WI38 (cell line): ENCODE results near the gene RGS8.

Experiments used
- H3K4me3 ChIP-seq: 2 replicates; pipeline ENCODE4 v1.5.1; 2011; ENCODE audit warnings: low read depth, mild to moderate bottlenecking, control low read depth, low read length
- CTCF ChIP-seq: IDR thresholded peaks from 2 replicates; pipeline ENCODE4 v1.5.1; 2012; ENCODE audit warnings: low read depth, mild to moderate bottlenecking, control low read depth, low read length

The RGS8 gene

DNA sequence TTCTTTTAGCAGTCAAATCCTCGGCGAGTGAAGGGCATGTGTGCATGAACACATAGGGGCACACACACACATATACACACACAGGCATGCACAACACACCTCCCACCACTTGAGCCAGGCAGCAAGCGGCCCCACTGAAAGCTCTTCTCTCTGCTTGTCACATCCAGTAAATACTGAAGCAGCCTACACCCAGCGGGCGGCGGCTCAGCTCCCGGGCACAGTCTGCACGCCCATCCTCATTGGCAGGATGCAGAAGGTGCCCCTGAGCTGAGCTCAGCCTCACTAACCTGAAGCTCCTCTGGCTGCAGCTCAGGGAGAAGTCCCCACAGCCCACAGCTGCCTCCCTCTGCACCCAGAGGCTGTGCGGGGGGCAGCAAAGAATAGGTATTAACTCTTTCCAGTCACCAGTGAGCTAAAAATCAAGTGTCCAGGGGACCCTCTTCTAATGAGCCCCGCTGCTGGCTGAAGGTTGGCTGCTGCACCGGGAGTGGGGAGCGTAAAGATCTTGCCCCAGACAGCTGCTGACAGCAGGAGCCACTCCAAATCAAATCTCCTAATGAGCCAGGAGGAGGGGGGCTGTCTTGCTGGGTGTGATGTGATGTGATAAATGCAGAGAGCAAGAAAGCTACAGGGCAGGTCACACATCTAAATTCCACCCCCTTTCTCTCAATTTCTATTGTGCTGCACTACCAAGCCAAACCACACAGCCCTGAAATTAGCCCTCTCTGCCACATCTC, 12.5 kb downstream of the RGS8 start:
- TF ChIP-seq CTCF = no peak
- no peak overlapping the region for H3K4me3 ChIP-seq

DNA sequence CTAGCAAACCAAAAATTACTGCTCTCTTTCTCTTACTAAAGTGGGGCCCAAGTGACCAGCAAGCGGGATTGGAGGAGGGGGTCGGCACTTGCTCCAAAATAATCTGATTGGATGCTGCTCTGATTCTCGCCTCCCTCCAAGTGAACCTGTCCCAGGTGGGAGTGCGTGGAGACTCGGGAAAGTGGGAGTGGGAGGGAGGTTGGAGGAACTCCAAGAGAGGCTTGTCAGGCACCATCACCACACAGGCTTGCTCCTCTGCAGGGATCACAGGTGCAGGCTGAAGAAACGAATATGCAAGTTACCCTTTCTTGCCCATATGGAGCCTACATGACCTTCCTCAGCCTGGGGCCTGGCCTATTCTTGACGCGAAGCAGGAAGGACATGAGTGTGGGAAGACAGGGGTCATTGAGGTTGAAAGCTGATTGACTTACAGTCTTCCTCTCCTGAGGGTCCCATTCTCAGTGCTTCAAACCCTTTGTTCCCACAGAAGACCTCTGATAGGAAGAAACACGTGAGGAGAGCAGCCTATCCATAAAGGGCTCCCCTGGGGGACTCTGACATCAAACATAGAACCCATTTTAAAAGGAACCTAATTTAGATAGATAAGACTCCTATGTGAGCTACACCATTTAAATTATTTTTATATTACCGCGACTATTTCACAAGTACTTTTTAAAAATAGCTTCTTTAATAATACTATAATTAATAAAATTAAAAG, 14.2 kb downstream of the RGS8 start:
- H3K4me3 ChIP-seq = no peak overlapping the region
- TF ChIP-seq CTCF = no peak

GRCh38 chr1:182669266-182669665, 15.1 kb downstream of the RGS8 start:
- H3K4me3 ChIP-seq = no peak overlapping the region
- TF ChIP-seq CTCF = no peak

GRCh38 chr1:182668521-182669054, 15.8 kb downstream of the RGS8 start:
- H3K4me3 ChIP-seq = no peak overlapping the region
- no peak for TF ChIP-seq CTCF

GRCh38 chr1:182667848-182668505, 16.4 kb downstream of the RGS8 start:
- H3K4me3 ChIP-seq = no peak overlapping the region
- TF ChIP-seq CTCF = no peak

DNA sequence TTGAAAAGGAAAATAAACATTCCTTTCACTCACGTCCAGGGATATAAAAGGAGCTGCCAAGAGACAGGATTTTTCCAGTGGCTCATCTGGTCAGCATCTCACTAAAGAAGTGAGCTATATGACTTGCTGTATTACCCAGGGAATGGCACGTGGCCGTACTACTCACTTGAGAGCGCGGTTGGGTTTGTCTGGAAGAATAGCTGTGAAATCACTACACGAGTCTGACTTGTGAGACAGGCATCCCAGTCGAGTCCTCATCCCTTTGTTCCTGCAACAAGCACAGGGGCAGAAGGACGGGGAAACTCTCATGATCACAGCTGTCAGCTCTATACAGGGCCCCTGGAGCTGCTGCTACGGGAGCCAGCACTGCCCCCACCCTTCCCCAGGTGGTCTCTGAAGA, 17.7 kb downstream of the RGS8 start:
- TF ChIP-seq CTCF = no peak
- no peak overlapping the region for H3K4me3 ChIP-seq
